ENCODE results near the gene USF1.

Gene USF1

GRCh38 chr1:161090617-161091016 lies 44.8 kb upstream of the USF1 start:
- no peak for DNase-seq (ENCODE audit: low read depth)
- TF ChIP-seq, protein P1, sequence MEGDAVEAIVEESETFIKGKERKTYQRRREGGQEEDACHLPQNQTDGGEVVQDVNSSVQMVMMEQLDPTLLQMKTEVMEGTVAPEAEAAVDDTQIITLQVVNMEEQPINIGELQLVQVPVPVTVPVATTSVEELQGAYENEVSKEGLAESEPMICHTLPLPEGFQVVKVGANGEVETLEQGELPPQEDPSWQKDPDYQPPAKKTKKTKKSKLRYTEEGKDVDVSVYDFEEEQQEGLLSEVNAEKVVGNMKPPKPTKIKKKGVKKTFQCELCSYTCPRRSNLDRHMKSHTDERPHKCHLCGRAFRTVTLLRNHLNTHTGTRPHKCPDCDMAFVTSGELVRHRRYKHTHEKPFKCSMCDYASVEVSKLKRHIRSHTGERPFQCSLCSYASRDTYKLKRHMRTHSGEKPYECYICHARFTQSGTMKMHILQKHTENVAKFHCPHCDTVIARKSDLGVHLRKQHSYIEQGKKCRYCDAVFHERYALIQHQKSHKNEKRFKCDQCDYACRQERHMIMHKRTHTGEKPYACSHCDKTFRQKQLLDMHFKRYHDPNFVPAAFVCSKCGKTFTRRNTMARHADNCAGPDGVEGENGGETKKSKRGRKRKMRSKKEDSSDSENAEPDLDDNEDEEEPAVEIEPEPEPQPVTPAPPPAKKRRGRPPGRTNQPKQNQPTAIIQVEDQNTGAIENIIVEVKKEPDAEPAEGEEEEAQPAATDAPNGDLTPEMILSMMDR (conservative IDR thresholded peaks at IDR 0.05; ENCODE audit: low read length): no peak
- no peak overlapping the region for H3K4me3 ChIP-seq (ENCODE audit: low read length)

DNA sequence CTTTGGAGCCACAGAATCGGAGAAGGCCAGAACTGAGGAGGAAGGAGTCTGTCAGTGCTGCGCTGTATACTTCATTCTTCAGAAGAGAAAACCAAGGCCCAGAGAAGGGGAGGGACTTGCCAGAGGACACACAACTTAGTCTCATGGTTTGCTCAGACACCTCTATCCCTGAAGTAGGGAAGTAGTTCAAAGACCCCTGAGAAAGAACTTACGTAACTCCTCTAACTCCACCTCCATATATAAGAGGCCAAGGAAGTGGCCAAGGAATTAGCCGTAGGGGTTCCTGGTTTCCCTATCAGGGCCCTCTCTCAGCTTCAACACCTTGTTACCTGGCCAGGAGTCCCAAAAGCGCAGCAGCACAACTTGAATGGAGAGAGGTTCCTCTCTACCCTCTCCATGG lies 44.2 kb upstream of the USF1 start:
- no peak for DNase-seq (ENCODE audit: low read depth)
- TF ChIP-seq, protein P1 (conservative IDR thresholded peaks at IDR 0.05; ENCODE audit: low read length): no peak

GRCh38 chr1:161089251-161089924 lies 43.6 kb upstream of the USF1 start, which contains the start of gene NECTIN4:
NECTIN4 (minus strand) TSS chr1:161089558; CDS start chr1:161089296, 262 bp downstream.
- TF ChIP-seq, protein P1 (conservative IDR thresholded peaks at IDR 0.05; ENCODE audit: low read length): no peak
- DNase-seq (ENCODE audit: low read depth): no peak
- no peak within 1 kb of the TSS for H3K4me3 ChIP-seq (ENCODE audit: low read length)

More for the DNA sequence above, 44.2 kb upstream of the USF1 start:
- no peak overlapping the region for H3K4me3 ChIP-seq (ENCODE audit: low read length)

- peak; percentile 36 for DNase-seq (ENCODE audit: low read depth)
- TF ChIP-seq, protein P1 (conservative IDR thresholded peaks at IDR 0.05; ENCODE audit: low read length): no peak
- no peak overlapping the region for H3K4me3 ChIP-seq (ENCODE audit: low read length)
These were observed 42.9 kb upstream of the USF1 start for GRCh38 chr1:161088587-161089110.

DNA sequence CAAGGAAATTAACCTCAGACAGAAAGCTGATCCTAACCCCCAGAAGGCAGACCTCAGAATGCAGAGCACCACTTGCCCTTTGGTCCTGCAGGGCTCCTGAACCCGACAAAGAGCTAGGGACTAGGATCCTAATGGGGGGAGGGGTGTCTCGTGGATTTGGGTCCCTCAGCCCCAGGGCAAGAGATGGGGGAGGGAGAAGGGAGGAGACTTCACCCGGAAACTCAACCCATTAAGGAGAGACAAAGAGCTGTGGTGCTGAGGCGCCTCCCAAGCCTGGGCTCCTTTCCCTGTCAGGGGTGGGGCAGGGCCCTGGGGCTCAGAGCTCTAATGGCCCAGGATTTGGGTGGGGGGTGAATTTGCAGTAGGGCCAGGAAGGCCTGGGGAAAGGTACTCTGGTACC lies 40.7 kb upstream of the USF1 start:
- no peak overlapping the region for H3K4me3 ChIP-seq (ENCODE audit: low read length)
- no peak for DNase-seq (ENCODE audit: low read depth)
- TF ChIP-seq, protein P1 (conservative IDR thresholded peaks at IDR 0.05; ENCODE audit: low read length): no peak

GRCh38 chr1:161085165-161085564 lies 39.4 kb upstream of the USF1 start:
- TF ChIP-seq, protein P1 (conservative IDR thresholded peaks at IDR 0.05; ENCODE audit: low read length): no peak
- H3K4me3 ChIP-seq (ENCODE audit: low read length): no peak overlapping the region
- no peak for DNase-seq (ENCODE audit: low read depth)

DNA sequence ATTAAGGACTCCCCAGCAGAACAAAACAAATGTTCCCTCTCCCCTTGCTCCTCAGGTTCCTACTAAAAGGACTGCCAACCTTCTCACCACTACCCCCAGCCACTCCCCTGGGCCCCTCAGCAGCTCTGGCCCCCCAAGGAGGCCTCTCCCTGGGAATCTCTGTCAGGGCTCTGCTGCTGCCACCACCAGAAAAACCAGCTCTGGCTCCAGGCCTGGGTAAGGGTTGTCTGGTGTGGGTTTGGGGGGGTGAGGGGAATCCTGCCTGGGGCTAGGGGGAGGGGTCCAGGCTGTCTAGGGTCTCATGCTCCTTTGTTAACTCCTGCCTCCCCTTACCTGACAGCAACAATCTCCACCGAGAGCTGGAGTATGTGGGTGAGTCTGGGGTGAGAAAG lies 38.8 kb upstream of the USF1 start:
- TF ChIP-seq, protein P1 (conservative IDR thresholded peaks at IDR 0.05; ENCODE audit: low read length): no peak
- DNase-seq (ENCODE audit: low read depth): no peak

More for the DNA sequence above, 38.8 kb upstream of the USF1 start:
- H3K4me3 ChIP-seq (ENCODE audit: low read length): no peak overlapping the region

Data from AG10803 (cell line).